GM12878 (cell line): ENCODE data around the gene RBM15. TPM values are rescaled to one million over a fixed set of nuclear protein-coding genes. Genes with fewer than 3 reads are reported as not detected.

Experiments
- ATF7 ChIP-seq: fragments of 450-650 bp; IDR thresholded peaks from 2 replicates; pipeline ENCODE4 v1.6.1; 2016; ENCODE audit warnings: low read depth, mild to moderate bottlenecking
- BCL11A ChIP-seq: IDR thresholded peaks from 2 replicates; pipeline ENCODE4 v1.6.1; 2011; ENCODE audit warnings: low read depth, low read length
- CEBPB ChIP-seq, 2 experiments: fragments of 150-350 bp in 1 of 2; IDR thresholded peaks; 2 replicates each; pipeline ENCODE4 v1.6.1; 2012 to 2014; ENCODE audit warnings: low read depth in 2 of 2, low read length in 2 of 2, borderline replicate concordance in 1 of 2, inconsistent platforms in 1 of 2
- CHD2 ChIP-seq: IDR thresholded peaks from 2 replicates; pipeline ENCODE4 v1.6.1; 2011; ENCODE audit warnings: low read depth, low read length, improper control_type of control experiment, borderline replicate concordance
- CUX1 ChIP-seq: IDR thresholded peaks from 2 replicates; pipeline ENCODE4 v1.6.1; 2012; ENCODE audit warnings: improper control_type of control experiment, low read depth, low read length; ENCODE audit not compliant: insufficient replicate concordance
- ESRRA ChIP-seq: IDR thresholded peaks from 2 replicates; pipeline ENCODE4 v1.6.1; 2012; ENCODE audit warnings: mild to moderate bottlenecking, low read length, improper control_type of control experiment
- KAT2A ChIP-seq: conservative IDR thresholded peaks from 2 replicates; pipeline ENCODE4 v1.6.1; 2011; ENCODE audit warnings: low read depth, low read length; ENCODE audit not compliant: control insufficient read depth
- MTA2 ChIP-seq: fragments of 450-650 bp; IDR thresholded peaks from 2 replicates; pipeline ENCODE4 v1.6.1; 2016; ENCODE audit warnings: low read depth, mild to moderate bottlenecking, moderate library complexity
- MXI1 ChIP-seq: fragments of 150-350 bp; IDR thresholded peaks from 2 replicates; pipeline ENCODE4 v1.6.1; 2011; ENCODE audit warnings: low read depth, mild to moderate bottlenecking, inconsistent platforms, low read length, improper control_type of control experiment
- NFYB ChIP-seq: IDR thresholded peaks from 2 replicates; pipeline ENCODE4 v1.6.1; 2011; ENCODE audit warnings: low read depth, mild to moderate bottlenecking, low read length, improper control_type of control experiment, moderate library complexity; ENCODE audit not compliant: insufficient read depth
- POLR2AphosphoS5 ChIP-seq: IDR thresholded peaks from 2 replicates; pipeline ENCODE4 v1.6.1; 2011; ENCODE audit warnings: mild to moderate bottlenecking, low read length, inconsistent platforms
- STAT3 ChIP-seq: IDR thresholded peaks from 2 replicates; pipeline ENCODE4 v1.6.1; 2011; ENCODE audit warnings: low read depth, low read length, improper control_type of control experiment
- TBL1XR1 ChIP-seq: IDR thresholded peaks from 2 replicates; pipeline ENCODE4 v1.6.1; 2012; ENCODE audit warnings: low read depth, low read length, improper control_type of control experiment
- TCF7 ChIP-seq: IDR thresholded peaks from 2 replicates; pipeline ENCODE4 v1.6.1; 2014; ENCODE audit warnings: antibody characterized with exemption, borderline replicate concordance
- ZBED1 ChIP-seq: IDR thresholded peaks from 2 replicates; pipeline ENCODE4 v1.6.1; 2016; ENCODE audit warnings: borderline replicate concordance
- ZNF274 ChIP-seq: IDR thresholded peaks from one replicate; pipeline ENCODE4 v1.8.0; 2011; ENCODE audit not compliant: insufficient read length, insufficient read depth
- ZZZ3 ChIP-seq: IDR thresholded peaks from 2 replicates; pipeline ENCODE4 v1.6.1; 2011; ENCODE audit warnings: low read depth; ENCODE audit not compliant: control insufficient read depth, insufficient read length
- polyA plus RNA-seq, 11 experiments: library from polyadenylated mRNA; depleted of rRNA in 4 of 11; unstranded in 6 of 11; stranded (reverse) in 5 of 11; fragments of >200 nt; fragmentation: Nextera tagmentation in 4 of 11; fragmentation: Illumina TruSeq in 1 of 11; extraction: Ambion mirVana in 4 of 11; extraction: Trizol in 1 of 11; gene quantifications; 1 replicate in 1 of 11; 2 replicates in 10 of 11; pipeline versions ENCODE4 v1.2.1 to v1.2.3, GENCODE V29; 2011 to 2016; ENCODE audit warnings: inconsistent platforms in 2 of 11, missing spikeins in 2 of 11, low read depth in 1 of 11
- total RNA-seq, 4 experiments: library from RNA; depleted of rRNA in 3 of 4; stranded (reverse); fragments of >200 nt in 3 of 4; fragmentation: Illumina TruSeq in 1 of 4; extraction: Trizol in 1 of 4; gene quantifications; 2 replicates each; pipeline versions ENCODE4 v1.2.1 to v1.2.3, GENCODE V29; 2013 to 2021
- TF ChIP-seq, protein P1 (sequence below): fragments of 450-650 bp; formaldehyde crosslinking; IDR thresholded peaks from 2 replicates; pipeline ENCODE4 v1.5.0; 2022; ENCODE audit warnings: mild to moderate bottlenecking, missing genetic modification characterization
- TF ChIP-seq, protein P2 (sequence below): IDR thresholded peaks from 2 replicates; pipeline ENCODE4 v1.6.1; 2011; ENCODE audit warnings: low read depth, mild to moderate bottlenecking, low read length, moderate library complexity, borderline replicate concordance; ENCODE audit errors: extremely low read depth

RBM15 gene
- total and polyA plus RNA-seq, 10 of the 15 experiments (the other 5 are each of a cell fraction or from before 2014, with no cell fraction given), result 3.1 to 63.2 (median 26.7) TPM

DNA sequence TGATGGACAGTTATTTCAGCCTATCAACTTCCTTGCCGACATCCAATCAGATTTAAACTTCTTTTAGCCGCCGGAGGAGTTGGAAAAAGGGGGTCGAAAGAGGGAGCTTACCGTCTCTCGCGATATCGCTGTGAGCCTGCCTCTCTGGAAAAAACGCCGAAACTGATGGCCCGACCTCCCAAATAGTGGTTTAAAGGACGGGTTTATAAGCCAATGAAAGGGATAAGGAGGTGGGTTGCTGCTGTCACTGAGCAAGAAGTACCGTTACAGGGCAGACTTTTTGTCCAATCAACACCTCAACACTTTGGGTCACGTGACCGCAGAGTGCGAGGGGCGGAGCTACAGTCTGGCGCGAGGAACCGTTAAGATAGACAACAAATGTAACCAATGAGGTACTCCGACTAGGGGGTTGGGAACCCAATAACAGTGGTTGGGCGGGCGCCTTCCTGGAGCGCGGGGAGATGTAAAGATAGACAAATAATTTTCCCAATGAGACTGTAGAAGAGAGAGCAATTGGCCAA lies at the start of gene RBM15 (continued):
- TF ChIP-seq, protein P1, sequence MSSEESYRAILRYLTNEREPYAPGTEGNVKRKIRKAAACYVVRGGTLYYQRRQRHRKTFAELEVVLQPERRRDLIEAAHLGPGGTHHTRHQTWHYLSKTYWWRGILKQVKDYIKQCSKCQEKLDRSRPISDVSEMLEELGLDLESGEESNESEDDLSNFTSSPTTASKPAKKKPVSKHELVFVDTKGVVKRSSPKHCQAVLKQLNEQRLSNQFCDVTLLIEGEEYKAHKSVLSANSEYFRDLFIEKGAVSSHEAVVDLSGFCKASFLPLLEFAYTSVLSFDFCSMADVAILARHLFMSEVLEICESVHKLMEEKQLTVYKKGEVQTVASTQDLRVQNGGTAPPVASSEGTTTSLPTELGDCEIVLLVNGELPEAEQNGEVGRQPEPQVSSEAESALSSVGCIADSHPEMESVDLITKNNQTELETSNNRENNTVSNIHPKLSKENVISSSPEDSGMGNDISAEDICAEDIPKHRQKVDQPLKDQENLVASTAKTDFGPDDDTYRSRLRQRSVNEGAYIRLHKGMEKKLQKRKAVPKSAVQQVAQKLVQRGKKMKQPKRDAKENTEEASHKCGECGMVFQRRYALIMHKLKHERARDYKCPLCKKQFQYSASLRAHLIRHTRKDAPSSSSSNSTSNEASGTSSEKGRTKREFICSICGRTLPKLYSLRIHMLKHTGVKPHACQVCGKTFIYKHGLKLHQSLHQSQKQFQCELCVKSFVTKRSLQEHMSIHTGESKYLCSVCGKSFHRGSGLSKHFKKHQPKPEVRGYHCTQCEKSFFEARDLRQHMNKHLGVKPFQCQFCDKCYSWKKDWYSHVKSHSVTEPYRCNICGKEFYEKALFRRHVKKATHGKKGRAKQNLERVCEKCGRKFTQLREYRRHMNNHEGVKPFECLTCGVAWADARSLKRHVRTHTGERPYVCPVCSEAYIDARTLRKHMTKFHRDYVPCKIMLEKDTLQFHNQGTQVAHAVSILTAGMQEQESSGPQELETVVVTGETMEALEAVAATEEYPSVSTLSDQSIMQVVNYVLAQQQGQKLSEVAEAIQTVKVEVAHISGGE, result peak; percentile 77
- TF ChIP-seq STAT3 (no peak), CHD2 (peak; percentile 99), CEBPB (IDR thresholded peaks at IDR 0.05; ENCODE audit: borderline replicate concordance in 1 of 2, low read depth in 2 of 2, low read length in 2 of 2) (no peak), CUX1 (no peak), ZZZ3 (no peak), ZBED1 (no peak), ESRRA (no peak), POLR2AphosphoS5 (no peak), ZNF274 (no peak), BCL11A (no peak), ATF7 (no peak), TCF7 (no peak), TBL1XR1 (peak; percentile 46; the same call in 1 of the 2 replicates), MXI1 (no peak), NFYB (peak; percentile 89), MTA2 (no peak), KAT2A (no peak)
- TF ChIP-seq, protein P2, sequence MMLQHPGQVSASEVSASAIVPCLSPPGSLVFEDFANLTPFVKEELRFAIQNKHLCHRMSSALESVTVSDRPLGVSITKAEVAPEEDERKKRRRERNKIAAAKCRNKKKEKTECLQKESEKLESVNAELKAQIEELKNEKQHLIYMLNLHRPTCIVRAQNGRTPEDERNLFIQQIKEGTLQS, result peak; percentile 53; the same call in 1 of the 2 replicates
